ENCODE measurements around the gene RHOF.
"Not testable (repeated sequence)": the region's sequence is repeated elsewhere in the genome, so short reads cannot be mapped to it uniquely, and the experiment has no call there.

The RHOF gene

DNA sequence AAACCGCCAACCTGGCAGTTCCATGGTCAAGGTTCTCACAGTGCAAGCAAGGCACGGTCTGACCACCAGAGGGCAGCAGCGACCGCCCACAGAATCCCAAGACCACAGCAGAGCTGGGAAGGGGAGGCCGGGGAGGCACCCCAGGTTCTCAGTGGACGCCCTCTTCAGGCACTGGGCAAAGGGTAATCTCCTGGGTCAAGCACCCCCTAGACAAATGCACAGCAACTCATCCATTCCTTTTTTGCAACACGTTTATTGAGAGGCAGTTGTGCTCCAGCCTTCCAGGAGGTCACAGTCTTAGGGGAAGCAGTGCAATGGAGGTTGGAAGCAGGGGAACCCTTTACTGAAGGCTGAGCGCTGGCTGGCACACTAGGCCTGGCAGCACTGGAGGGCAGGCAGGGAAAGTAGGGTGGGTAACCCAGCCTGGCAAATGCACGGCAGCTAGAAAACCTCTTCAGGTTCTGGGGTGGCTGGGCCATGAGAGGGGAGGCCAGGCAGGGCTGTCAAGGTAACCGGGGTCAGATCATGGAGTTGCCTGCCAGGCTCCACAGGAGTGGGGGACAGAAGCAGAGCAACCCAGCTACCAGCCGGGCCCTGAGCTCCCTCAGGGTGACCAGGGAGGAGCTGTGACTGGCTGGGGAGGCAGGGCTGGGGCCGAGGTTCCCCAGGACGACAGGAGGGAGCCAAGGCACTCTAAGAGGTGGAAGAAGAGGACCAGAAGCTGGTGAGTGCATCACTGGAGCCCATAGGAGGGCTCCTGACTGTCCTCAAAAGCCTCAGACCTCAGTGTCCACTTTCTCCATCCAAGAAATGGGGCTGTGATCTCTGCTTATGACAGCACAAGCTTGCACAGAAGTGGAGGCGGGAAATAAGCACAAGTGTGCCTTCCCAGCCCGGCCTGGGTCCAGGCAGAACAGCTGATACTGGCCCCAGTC is 1.8 kb upstream of the RHOF start:
- no peak for DNase-seq (ENCODE audit: low spot score)
- Histone ChIP-seq H3K27ac (peak overlapping the region; percentile 78 to 100), H3K4me3 (peak overlapping the region; percentile 94)
- TF ChIP-seq, protein P1, sequence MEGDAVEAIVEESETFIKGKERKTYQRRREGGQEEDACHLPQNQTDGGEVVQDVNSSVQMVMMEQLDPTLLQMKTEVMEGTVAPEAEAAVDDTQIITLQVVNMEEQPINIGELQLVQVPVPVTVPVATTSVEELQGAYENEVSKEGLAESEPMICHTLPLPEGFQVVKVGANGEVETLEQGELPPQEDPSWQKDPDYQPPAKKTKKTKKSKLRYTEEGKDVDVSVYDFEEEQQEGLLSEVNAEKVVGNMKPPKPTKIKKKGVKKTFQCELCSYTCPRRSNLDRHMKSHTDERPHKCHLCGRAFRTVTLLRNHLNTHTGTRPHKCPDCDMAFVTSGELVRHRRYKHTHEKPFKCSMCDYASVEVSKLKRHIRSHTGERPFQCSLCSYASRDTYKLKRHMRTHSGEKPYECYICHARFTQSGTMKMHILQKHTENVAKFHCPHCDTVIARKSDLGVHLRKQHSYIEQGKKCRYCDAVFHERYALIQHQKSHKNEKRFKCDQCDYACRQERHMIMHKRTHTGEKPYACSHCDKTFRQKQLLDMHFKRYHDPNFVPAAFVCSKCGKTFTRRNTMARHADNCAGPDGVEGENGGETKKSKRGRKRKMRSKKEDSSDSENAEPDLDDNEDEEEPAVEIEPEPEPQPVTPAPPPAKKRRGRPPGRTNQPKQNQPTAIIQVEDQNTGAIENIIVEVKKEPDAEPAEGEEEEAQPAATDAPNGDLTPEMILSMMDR (IDR thresholded peaks at IDR 0.05), result peak; percentile 92

DNA sequence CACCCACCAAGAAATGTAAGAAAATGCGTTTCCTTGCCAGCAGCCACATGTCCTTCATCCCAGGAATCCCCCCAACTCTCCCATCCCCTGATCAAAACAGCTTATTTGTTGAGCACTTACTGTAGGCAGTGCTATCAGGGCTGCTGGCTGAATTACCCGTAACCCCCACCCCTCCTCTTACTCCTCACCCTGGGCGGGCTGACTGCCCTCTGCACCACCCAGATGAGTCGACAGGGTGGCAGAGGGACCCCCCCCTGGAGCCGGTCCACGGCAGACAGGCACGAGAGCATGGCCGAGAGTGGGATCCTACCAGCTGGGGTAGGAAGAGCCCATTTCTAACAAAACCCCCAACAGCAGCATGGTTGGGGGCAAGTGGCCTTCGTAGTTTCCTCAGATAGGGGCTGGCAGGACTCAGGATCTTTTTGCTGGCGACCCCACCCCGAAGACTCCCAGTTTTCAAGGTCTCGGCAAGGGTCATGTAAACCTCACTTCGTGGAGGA is 1.1 kb upstream of the RHOF start:
- no peak for DNase-seq (ENCODE audit: low spot score)
- peak overlapping the region; percentile 69 for H3K4me3 ChIP-seq
- TF ChIP-seq, protein P1 (IDR thresholded peaks at IDR 0.05), result no peak
- H3K27ac ChIP-seq, result peak overlapping the region; percentile 78 to 100

DNA sequence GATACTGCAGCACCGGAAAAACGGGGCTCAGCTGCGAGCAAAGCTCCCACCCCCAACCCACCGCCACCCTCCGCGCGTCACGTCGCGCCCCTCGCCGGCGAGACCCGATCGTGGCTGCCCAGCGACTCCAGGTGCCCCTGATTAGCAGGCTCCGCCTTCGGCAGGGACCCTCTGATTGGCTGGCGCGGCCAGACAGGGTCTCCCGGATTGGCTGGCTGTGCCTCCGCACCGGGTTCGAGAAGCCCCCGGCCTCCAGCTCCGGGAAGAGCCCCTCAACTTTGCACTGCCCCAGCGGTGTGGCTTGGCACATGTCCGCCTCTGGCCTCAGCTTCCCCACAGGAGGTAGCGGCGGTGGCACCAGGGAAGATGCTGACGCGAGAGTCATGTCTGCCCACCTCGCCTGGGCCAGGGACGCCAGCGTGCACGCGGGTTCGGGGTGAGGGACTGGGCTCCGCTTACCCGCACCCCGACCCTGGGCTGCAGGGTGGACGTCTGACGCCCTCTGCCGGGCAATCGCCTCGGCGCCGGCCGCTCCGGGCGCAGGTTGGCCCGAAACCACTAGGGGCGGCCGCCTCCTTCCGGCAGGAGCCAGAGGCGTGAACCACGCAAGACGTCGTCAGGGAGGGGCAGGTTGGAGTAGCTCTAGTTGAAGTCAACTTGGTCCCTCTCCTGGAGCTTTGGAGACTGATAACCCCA is 498 bp upstream of the RHOF start:
- Histone ChIP-seq H3K27ac (peak overlapping the region; percentile 78 to 100), H3K4me3 (peak overlapping the region; percentile 69)
- TF ChIP-seq, protein P1 (IDR thresholded peaks at IDR 0.05), result peak; percentile 100
- DNase-seq (ENCODE audit: low spot score), result peak; percentile 93

DNA sequence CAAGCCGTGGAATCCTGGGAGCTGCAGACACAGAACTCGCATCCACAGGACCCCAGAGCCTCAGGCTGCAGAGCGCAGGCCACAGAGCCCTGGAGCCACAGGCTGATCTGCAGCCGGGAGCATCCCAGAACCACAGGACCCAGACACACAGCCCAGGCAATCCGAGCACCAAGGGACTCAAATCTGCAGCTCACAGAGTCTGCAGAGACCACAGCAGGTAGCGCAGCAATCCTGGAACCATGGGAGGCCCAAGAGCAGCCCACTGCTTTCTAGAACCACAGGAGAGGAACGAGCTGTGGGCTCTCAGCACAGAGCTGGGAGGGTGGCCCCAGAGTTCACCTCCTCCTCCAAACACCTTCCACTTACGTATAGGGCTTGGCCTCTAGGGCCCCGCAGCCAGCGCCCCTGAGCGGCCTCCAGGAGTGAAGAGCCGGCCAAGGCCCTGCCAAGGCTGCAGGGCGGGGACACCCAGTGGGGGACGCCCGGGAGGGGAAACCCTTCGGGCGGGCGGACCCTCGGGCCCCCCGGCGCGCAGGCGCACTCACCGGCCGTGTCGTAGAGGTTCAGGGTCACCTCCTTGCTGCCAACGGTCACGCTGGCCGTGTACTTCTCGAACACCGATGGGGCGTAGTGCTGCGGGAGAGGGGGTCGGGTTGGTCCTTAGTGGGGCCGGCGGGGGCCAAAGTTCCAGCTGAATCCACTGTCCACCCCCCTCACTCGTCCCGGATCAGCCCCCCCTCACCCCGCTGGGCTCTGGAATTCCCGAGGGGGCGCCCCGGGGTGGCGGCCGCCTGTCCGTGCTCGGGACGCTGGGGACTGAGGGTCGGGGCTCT is 665 bp downstream of the RHOF start:
- Histone ChIP-seq H3K27ac (peak overlapping the region in 1 of 2 donors; percentile 36), H3K4me3 (peak overlapping the region; percentile 69)
- TF ChIP-seq, protein P1 (IDR thresholded peaks at IDR 0.05), result no peak
- no peak for DNase-seq (ENCODE audit: low spot score)

DNA sequence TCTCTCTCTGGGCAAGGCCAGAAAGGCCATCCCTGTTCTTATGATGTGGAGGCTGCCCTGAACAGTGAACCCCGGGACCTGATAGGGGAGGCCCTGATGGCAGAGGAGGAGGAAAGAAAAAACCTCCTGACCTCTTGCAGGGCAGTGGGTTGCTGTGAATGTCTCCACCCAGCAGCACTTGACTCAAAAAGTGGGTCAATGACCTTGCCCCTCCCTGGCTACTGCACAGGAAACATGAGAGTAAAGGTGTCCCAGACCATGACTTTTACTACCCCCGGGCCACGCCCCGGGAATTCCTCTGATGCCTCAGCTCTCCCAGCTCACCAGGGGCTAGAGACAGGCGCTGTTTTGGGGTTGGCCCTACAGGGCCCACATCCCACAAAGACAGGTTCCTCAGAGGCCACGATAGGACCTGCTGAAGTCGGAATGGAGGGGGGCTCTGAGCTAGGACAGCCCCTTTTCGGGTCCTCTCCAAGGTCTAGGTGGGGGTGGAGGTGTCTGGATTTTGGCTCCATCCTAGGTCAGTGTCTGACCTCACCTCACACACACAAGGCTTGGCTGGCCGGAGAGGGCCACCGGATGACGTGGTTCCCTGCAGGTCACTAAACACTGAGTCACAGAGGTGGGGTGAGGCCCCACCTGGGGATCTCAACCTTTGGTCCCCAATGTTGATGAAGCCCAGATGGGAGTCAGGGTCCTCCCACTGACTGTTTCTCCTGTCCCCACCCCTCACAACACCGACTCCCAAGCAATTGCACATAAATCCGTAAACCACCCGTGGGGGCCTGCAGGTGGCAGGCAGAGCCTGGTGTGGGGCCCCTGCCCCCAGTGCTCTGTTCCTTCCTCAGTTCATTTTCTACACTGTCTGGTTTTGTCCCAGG is 1.6 kb downstream of the RHOF start:
- TF ChIP-seq, protein P1 (IDR thresholded peaks at IDR 0.05), result no peak
- no peak for DNase-seq (ENCODE audit: low spot score)
- no peak overlapping the region for H3K4me3 ChIP-seq
- H3K27ac ChIP-seq, result no peak overlapping the region

DNA sequence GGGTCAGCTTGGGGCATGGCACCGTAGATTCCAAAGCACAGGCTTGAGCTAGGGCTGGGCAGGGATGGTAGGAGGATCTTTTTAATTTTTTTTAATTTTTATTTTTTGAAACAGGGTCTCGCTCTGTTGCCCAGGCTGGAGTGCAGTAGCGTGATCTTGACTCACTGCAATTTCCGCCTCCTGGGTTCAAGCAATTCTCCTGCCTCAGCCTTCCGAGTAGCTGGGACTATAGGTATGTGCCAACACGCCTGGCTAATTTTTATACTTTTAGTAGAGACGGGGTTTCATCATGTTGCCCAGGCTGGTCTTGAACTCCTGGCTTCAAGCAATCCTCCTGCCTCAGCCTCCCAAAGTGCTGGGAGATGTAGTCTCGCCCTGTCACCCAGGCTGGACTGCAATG is 2.7 kb downstream of the RHOF start:
- not testable (repeated sequence) for H3K4me3 ChIP-seq; DNase-seq (ENCODE audit: low spot score); H3K27ac ChIP-seq

Data from coronary artery (tissue), 2 donors.